ENCODE data around the gene TSPOAP1. TPM values are rescaled to one million over a fixed set of nuclear protein-coding genes. Genes with fewer than 3 reads are reported as not detected.

TSPOAP1 gene
- total RNA-seq, 1 experiment from 2014 or later, result 10.9 TPM

DNA sequence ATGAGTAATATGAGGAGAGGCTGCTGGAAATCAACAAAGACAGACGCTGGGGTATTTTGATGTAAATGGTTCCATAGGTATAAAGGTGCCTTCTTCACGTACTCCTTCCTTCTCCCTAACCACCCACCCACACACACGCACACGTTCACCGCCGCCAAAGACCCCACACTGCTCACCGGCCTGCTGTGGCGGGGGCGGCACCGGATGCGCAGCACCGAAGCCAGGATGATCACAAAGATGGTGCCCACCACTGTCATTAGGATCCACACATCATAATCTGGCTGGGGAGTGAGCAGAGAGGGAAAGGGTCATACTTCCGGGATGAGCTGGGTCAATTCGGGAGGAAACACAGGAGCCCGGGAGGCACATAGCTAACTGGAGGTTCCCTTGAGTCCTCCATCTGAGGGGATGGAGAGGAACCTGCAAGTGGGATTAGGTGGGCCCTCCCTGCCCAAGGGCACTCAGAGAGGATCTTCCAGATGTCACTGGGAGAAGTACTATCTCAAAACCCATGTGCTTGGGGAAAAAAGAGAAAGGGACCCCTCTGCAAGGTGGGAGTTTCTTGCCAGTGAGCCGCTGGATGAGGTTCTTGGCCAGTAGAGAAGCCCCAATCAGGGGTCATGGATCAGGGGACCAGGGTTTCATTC lies 33.9 kb upstream of the TSPOAP1 start:
- DNase-seq (ENCODE audit: low spot score), result no peak
- TF ChIP-seq ZNF121 (CRISPR knock-in tag; IDR thresholded peaks at IDR 0.05), result no peak
- TF ChIP-seq, protein P1, sequence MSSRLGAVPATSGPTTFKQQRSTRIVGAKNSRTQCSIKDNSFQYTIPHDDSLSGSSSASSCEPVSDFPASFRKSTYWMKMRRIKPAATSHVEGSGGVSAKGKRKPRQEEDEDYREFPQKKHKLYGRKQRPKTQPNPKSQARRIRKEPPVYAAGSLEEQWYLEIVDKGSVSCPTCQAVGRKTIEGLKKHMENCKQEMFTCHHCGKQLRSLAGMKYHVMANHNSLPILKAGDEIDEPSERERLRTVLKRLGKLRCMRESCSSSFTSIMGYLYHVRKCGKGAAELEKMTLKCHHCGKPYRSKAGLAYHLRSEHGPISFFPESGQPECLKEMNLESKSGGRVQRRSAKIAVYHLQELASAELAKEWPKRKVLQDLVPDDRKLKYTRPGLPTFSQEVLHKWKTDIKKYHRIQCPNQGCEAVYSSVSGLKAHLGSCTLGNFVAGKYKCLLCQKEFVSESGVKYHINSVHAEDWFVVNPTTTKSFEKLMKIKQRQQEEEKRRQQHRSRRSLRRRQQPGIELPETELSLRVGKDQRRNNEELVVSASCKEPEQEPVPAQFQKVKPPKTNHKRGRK (CRISPR knock-in tag; IDR thresholded peaks at IDR 0.05; ENCODE audit: borderline replicate concordance), result no peak
- TF ChIP-seq, protein P2, sequence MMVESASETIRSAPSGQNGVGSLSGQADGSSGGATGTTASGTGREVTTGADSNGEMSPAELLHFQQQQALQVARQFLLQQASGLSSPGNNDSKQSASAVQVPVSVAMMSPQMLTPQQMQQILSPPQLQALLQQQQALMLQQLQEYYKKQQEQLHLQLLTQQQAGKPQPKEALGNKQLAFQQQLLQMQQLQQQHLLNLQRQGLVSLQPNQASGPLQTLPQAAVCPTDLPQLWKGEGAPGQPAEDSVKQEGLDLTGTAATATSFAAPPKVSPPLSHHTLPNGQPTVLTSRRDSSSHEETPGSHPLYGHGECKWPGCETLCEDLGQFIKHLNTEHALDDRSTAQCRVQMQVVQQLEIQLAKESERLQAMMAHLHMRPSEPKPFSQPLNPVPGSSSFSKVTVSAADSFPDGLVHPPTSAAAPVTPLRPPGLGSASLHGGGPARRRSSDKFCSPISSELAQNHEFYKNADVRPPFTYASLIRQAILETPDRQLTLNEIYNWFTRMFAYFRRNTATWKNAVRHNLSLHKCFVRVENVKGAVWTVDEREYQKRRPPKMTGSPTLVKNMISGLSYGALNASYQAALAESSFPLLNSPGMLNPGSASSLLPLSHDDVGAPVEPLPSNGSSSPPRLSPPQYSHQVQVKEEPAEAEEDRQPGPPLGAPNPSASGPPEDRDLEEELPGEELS (CRISPR knock-in tag; IDR thresholded peaks at IDR 0.05), result no peak
- no peak for TF ChIP-seq NR1H2 (CRISPR knock-in tag; IDR thresholded peaks at IDR 0.05)
- TF ChIP-seq RELA (CRISPR knock-in tag; IDR thresholded peaks at IDR 0.05; ENCODE audit: borderline replicate concordance), result no peak
- TF ChIP-seq, protein P3, sequence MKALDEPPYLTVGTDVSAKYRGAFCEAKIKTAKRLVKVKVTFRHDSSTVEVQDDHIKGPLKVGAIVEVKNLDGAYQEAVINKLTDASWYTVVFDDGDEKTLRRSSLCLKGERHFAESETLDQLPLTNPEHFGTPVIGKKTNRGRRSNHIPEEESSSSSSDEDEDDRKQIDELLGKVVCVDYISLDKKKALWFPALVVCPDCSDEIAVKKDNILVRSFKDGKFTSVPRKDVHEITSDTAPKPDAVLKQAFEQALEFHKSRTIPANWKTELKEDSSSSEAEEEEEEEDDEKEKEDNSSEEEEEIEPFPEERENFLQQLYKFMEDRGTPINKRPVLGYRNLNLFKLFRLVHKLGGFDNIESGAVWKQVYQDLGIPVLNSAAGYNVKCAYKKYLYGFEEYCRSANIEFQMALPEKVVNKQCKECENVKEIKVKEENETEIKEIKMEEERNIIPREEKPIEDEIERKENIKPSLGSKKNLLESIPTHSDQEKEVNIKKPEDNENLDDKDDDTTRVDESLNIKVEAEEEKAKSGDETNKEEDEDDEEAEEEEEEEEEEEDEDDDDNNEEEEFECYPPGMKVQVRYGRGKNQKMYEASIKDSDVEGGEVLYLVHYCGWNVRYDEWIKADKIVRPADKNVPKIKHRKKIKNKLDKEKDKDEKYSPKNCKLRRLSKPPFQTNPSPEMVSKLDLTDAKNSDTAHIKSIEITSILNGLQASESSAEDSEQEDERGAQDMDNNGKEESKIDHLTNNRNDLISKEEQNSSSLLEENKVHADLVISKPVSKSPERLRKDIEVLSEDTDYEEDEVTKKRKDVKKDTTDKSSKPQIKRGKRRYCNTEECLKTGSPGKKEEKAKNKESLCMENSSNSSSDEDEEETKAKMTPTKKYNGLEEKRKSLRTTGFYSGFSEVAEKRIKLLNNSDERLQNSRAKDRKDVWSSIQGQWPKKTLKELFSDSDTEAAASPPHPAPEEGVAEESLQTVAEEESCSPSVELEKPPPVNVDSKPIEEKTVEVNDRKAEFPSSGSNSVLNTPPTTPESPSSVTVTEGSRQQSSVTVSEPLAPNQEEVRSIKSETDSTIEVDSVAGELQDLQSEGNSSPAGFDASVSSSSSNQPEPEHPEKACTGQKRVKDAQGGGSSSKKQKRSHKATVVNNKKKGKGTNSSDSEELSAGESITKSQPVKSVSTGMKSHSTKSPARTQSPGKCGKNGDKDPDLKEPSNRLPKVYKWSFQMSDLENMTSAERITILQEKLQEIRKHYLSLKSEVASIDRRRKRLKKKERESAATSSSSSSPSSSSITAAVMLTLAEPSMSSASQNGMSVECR (CRISPR knock-in tag; IDR thresholded peaks at IDR 0.05; ENCODE audit: borderline replicate concordance), result no peak
- no peak for TF ChIP-seq ELF4 (CRISPR knock-in tag; IDR thresholded peaks at IDR 0.05; ENCODE audit: low read depth)
- TF ChIP-seq FOXK1 (CRISPR knock-in tag; IDR thresholded peaks at IDR 0.05), result no peak
- no peak for TF ChIP-seq TP53 (CRISPR knock-in tag; IDR thresholded peaks at IDR 0.05)
- TF ChIP-seq, protein P4, sequence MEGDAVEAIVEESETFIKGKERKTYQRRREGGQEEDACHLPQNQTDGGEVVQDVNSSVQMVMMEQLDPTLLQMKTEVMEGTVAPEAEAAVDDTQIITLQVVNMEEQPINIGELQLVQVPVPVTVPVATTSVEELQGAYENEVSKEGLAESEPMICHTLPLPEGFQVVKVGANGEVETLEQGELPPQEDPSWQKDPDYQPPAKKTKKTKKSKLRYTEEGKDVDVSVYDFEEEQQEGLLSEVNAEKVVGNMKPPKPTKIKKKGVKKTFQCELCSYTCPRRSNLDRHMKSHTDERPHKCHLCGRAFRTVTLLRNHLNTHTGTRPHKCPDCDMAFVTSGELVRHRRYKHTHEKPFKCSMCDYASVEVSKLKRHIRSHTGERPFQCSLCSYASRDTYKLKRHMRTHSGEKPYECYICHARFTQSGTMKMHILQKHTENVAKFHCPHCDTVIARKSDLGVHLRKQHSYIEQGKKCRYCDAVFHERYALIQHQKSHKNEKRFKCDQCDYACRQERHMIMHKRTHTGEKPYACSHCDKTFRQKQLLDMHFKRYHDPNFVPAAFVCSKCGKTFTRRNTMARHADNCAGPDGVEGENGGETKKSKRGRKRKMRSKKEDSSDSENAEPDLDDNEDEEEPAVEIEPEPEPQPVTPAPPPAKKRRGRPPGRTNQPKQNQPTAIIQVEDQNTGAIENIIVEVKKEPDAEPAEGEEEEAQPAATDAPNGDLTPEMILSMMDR (IDR thresholded peaks at IDR 0.05), result no peak
- TF ChIP-seq SMAD3 (CRISPR knock-in tag; IDR thresholded peaks at IDR 0.05; ENCODE audit: borderline replicate concordance), result no peak
- TF ChIP-seq, protein P5, sequence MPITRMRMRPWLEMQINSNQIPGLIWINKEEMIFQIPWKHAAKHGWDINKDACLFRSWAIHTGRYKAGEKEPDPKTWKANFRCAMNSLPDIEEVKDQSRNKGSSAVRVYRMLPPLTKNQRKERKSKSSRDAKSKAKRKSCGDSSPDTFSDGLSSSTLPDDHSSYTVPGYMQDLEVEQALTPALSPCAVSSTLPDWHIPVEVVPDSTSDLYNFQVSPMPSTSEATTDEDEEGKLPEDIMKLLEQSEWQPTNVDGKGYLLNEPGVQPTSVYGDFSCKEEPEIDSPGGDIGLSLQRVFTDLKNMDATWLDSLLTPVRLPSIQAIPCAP (CRISPR knock-in tag; IDR thresholded peaks at IDR 0.05), result no peak
- TF ChIP-seq, protein P6, sequence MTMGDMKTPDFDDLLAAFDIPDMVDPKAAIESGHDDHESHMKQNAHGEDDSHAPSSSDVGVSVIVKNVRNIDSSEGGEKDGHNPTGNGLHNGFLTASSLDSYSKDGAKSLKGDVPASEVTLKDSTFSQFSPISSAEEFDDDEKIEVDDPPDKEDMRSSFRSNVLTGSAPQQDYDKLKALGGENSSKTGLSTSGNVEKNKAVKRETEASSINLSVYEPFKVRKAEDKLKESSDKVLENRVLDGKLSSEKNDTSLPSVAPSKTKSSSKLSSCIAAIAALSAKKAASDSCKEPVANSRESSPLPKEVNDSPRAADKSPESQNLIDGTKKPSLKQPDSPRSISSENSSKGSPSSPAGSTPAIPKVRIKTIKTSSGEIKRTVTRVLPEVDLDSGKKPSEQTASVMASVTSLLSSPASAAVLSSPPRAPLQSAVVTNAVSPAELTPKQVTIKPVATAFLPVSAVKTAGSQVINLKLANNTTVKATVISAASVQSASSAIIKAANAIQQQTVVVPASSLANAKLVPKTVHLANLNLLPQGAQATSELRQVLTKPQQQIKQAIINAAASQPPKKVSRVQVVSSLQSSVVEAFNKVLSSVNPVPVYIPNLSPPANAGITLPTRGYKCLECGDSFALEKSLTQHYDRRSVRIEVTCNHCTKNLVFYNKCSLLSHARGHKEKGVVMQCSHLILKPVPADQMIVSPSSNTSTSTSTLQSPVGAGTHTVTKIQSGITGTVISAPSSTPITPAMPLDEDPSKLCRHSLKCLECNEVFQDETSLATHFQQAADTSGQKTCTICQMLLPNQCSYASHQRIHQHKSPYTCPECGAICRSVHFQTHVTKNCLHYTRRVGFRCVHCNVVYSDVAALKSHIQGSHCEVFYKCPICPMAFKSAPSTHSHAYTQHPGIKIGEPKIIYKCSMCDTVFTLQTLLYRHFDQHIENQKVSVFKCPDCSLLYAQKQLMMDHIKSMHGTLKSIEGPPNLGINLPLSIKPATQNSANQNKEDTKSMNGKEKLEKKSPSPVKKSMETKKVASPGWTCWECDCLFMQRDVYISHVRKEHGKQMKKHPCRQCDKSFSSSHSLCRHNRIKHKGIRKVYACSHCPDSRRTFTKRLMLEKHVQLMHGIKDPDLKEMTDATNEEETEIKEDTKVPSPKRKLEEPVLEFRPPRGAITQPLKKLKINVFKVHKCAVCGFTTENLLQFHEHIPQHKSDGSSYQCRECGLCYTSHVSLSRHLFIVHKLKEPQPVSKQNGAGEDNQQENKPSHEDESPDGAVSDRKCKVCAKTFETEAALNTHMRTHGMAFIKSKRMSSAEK (CRISPR knock-in tag; IDR thresholded peaks at IDR 0.05; ENCODE audit: borderline replicate concordance), result no peak
- no peak for TF ChIP-seq GTF2I (CRISPR knock-in tag; conservative IDR thresholded peaks at IDR 0.05)
- TF ChIP-seq, protein P7, sequence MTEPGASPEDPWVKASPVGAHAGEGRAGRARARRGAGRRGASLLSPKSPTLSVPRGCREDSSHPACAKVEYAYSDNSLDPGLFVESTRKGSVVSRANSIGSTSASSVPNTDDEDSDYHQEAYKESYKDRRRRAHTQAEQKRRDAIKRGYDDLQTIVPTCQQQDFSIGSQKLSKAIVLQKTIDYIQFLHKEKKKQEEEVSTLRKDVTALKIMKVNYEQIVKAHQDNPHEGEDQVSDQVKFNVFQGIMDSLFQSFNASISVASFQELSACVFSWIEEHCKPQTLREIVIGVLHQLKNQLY (CRISPR knock-in tag; IDR thresholded peaks at IDR 0.05), result no peak
- TF ChIP-seq, protein P8, sequence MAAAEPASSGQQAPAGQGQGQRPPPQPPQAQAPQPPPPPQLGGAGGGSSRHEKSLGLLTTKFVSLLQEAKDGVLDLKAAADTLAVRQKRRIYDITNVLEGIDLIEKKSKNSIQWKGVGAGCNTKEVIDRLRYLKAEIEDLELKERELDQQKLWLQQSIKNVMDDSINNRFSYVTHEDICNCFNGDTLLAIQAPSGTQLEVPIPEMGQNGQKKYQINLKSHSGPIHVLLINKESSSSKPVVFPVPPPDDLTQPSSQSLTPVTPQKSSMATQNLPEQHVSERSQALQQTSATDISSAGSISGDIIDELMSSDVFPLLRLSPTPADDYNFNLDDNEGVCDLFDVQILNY (CRISPR knock-in tag; IDR thresholded peaks at IDR 0.05), result no peak
- no peak for TF ChIP-seq IRF2 (CRISPR knock-in tag; IDR thresholded peaks at IDR 0.05; ENCODE audit: borderline replicate concordance, low read depth)
- no peak for TF ChIP-seq ZNF219 (CRISPR knock-in tag; IDR thresholded peaks at IDR 0.05; ENCODE audit: borderline replicate concordance)
- TF ChIP-seq HMGA2 (CRISPR knock-in tag; IDR thresholded peaks at IDR 0.05), result no peak
- no peak for TF ChIP-seq OVOL2 (CRISPR knock-in tag; IDR thresholded peaks at IDR 0.05; ENCODE audit: borderline replicate concordance)
- CTCF ChIA-PET, result interaction anchor here (1.0 kb wide), 1 partner anchor 45 kb away, joined by 3 read pairs; no protein-coding TSS in a partner anchor

More for the DNA sequence above, 33.9 kb upstream of the TSPOAP1 start:
- ATAC-seq, result no peak
- Mint-ChIP-seq H3K27ac (no peak overlapping the region), H3K27me3 (ENCODE audit: low read depth) (0 out of 2 replicates have a peak, but pooled peaks cover 3% of the 10 kb centered on the region), H3K36me3 (no peaks in the 10 kb centered on the region), H3K9me3 (no peaks in the 10 kb centered on the region), H3K4me3 (no peak overlapping the region), H3K4me1 (peaks cover 11% of the 10 kb centered on the region)
- POLR2A ChIA-PET, result interaction anchor here (0.8 to 1.2 kb wide), 2 partner anchors 24 to 25 kb away, joined by 3 read pairs; no protein-coding TSS in a partner anchor

Data from WTC11 (cell line).